LoVo (cell line): ENCODE results near the gene FAM131A.
"Not testable (repeated sequence)": the region's sequence is repeated elsewhere in the genome, so short reads cannot be mapped to it uniquely, and the experiment has no call there.

Source experiments
- DNase-seq: peaks from one replicate; pipeline ENCODE4 v3.0.0-alpha.2; 2016; ENCODE audit warnings: low spot score

Gene FAM131A

DNA sequence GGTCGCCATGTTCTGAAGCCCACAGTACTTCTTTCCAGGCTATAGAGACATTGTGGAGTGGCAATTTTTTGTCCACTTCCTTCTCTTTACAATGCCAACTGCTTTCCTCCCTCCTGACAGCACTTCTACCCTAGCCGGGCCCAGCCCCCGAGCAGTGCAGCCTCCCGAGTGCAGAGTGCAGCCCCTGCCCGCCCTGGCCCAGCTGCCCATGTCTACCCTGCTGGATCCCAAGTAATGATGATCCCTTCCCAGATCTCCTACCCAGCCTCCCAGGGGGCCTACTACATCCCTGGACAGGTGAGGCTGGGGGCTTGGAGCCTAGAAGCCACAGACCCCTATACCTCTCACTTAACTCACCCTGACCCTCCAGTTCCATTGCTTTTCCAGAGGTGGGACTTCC lies 20.2 kb upstream of the FAM131A start:
- no peak for DNase-seq

DNA sequence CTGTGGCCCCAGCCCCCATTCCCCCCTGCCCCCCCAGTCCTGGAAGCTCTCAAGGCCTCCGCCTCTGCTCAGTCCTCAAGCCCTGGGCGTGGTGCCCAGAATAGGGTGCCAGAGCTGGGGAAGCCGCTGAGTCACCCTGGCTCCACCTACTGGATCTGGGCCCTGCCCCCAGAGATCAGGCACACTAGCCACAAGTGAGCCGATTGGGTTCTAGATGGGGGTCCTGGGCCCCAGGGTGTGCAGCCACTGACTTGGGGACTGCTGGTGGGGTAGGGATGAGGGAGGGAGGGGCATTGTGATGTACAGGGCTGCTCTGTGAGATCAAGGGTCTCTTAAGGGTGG lies 17.3 kb upstream of the FAM131A start:
- peak; percentile 80 for DNase-seq

DNA sequence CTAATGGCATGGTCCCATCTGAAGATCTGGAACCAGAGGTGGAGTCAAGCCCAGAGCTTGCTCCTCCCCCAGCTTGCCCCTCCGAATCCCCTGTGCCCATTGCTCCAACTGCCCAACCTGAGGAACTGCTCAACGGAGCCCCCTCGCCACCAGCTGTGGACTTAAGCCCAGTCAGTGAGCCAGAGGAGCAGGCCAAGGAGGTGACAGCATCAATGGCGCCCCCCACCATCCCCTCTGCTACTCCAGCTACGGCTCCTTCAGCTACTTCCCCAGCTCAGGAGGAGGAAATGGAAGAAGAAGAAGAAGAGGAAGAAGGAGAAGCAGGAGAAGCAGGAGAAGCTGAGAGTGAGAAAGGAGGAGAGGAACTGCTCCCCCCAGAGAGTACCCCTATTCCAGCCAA lies 15.7 kb upstream of the FAM131A start:
- DNase-seq, result no peak

DNA sequence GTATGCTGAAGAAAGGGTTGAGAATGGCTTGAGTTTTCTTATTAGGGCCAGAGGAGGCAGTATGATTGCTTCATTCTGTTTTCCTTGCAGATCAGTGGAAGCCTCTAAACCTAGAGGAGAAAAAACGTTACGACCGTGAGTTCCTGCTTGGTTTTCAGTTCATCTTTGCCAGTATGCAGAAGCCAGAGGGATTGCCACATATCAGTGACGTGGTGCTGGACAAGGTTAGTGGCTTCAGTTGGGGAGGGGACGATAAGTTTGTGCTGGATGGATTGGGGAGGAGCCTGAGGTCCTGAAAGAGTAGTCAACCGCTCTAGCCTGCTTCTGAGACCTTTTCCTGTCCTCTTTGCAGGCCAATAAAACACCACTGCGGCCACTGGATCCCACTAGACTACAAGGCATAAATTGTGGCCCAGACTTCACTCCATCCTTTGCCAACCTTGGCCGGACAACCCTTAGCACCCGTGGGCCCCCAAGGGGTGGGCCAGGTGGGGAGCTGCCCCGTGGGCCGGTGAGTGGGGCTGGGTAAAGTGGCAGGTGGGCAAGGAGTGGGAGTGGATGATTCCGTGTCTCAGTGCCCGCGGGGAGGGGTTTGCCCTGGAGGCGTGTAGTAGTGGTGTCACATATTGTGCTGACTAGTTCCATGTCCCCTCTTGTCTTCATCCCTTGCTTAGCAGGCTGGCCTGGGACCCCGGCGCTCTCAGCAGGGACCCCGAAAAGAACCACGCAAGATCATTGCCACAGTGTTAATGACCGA lies 14.5 kb upstream of the FAM131A start:
- DNase-seq, result no peak

DNA sequence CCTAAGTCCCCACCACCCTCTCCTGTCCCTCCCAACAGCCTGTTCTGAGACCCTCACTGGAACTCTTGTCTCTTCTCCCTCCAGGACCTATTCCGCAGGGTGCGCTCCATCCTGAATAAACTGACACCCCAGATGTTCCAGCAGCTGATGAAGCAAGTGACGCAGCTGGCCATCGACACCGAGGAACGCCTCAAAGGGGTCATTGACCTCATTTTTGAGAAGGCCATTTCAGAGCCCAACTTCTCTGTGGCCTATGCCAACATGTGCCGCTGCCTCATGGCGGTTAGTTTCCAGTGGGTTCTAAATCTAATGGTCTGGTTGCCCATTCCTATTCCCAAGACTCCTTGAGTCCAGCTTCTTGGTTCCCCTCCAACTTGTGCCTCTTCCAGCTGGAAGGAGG lies 13.7 kb upstream of the FAM131A start:
- no peak for DNase-seq

DNA sequence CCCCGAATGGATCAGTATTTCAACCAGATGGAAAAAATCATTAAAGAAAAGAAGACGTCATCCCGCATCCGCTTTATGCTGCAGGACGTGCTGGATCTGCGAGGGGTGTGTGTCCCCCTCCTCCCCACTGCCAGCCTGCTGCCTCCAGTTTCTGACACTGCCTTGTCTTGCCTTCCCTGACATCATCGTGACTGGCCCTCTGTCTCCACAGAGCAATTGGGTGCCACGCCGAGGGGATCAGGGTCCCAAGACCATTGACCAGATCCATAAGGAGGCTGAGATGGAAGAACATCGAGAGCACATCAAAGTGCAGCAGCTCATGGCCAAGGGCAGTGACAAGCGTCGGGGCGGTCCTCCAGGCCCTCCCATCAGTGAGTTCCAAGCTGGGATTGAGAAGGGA lies 12.1 kb upstream of the FAM131A start:
- DNase-seq, result no peak

DNA sequence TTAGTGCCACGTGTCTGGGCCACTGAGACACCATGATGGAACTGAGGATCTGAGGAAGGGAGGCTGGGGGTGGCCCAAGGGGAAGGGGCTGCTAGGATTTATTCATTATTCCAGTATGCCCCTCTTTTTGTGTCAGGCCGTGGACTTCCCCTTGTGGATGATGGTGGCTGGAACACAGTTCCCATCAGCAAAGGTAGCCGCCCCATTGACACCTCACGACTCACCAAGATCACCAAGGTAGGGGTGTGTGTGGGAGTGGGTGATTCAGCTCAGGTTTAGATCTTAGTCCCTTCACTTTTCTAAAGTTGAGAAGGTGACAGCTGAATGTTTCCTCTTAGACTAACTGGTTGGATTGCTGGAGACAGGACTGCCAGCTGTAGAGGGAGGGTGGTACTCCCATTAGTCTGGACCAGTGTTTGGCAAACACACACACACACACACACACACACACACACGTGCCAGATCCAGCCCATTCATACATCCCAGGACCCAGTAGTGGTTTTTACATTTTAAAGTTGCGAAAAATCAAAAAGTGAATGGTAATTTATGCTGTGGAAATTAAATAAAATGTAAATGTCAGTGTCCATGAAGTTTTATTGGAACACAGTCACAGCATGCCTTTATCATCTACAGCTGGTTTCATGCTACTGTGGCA lies 11.6 kb upstream of the FAM131A start:
- DNase-seq, result no peak

DNA sequence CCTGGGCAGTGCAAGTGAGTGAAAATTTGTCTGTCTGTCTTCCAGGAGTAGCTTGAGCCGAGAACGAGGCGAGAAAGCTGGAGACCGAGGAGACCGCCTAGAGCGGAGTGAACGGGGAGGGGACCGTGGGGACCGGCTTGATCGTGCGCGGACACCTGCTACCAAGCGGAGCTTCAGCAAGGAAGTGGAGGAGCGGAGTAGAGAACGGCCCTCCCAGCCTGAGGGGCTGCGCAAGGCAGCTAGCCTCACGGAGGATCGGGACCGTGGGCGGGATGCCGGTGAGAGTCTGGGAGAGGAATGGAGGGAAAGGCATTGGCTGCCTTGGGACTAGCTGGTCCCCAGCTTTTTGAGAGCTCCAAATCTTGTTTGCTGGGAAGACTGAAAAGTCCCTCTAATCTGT lies 10.2 kb upstream of the FAM131A start:
- DNase-seq, result no peak

DNA sequence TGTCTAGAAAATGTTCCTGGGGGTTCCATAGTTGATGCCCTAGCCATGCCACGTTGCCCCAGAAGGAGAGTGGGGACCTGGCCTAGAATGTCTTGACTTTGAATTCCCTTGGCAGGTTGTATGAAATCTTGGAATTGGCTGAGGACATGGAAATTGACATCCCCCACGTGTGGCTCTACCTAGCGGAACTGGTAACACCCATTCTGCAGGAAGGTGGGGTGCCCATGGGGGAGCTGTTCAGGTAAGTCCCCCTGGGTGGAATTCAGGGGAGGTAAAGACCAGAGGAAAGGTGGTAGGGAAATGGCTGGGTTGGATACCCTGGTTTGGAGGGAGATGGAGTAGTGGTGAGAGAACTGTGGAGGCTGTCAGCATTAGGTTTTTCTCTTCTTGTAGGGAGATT lies 8.9 kb upstream of the FAM131A start:
- DNase-seq, result no peak

DNA sequence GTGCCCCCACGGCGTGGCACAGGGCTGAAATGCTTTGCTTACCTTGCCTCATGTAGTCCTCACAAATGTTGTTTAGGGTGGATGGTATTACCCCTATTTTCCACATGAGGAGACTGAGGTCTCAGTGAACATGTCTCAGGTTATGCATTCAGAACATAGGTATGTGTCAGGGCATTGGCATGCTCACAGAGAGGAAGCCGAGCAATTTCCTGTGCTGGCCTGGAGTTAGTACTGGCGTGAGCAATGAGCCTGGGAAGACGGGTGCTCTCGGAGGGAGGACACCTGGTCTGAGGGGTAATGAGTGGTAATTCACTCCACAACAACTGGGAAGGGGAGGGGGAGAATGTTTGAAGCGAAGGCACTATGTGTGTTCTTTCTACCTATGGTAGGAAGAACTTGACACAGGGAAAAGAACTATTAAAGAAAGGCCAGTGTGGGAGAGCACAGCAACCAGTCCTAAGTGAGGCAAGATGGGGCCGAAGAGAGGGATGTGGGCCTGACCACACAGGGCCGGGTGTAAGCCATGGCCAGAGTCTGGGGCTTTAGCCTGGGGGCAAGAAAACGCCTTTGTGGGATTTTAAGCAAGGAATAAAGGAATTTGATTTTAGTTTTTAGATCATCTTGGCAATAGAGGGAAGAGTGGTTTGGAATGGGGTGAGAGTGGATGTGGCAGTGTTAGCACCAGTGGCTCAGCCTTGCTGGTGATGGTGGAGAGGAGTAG lies 4.9 kb upstream of the FAM131A start:
- no peak for DNase-seq

DNA sequence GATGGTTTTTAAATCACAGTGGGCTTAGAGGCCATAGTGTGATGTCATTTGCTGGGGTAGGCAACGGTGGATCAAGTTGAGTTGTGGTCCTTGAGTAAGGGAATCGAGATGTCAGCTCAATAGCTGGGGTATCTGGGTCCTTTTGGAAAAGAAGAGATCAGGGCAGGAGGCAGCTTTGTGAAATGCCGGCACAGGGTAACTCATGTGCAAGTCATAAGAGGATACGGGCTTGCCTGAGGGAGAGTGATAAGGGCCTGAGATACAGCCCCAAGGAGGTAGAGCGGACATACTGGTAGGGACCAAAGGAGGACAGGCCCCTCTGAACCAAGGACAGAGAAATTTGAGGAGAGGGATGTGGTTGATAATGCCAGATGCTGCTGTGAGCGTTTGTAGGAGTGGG lies 4.2 kb upstream of the FAM131A start:
- no peak for DNase-seq

DNA sequence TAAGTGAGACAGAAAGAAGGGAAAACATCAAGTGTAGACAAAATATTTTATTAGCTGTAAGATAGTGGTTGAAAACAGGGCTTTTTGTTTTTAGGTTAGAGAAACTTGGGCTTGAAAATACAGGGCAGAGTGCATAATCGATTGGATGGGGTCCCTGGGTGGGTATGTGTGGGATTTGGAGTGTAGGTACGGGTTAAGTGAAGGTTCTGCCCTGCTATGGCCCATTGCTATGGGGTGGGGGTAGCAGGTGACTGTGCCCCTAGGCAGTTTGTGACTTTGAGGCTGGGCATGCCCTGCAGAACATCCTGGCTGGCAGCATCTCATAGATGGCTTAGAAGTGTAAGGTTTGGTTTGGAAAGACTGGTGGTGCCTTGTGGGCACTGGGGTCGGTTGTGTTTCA lies 3.7 kb upstream of the FAM131A start:
- no peak for DNase-seq

DNA sequence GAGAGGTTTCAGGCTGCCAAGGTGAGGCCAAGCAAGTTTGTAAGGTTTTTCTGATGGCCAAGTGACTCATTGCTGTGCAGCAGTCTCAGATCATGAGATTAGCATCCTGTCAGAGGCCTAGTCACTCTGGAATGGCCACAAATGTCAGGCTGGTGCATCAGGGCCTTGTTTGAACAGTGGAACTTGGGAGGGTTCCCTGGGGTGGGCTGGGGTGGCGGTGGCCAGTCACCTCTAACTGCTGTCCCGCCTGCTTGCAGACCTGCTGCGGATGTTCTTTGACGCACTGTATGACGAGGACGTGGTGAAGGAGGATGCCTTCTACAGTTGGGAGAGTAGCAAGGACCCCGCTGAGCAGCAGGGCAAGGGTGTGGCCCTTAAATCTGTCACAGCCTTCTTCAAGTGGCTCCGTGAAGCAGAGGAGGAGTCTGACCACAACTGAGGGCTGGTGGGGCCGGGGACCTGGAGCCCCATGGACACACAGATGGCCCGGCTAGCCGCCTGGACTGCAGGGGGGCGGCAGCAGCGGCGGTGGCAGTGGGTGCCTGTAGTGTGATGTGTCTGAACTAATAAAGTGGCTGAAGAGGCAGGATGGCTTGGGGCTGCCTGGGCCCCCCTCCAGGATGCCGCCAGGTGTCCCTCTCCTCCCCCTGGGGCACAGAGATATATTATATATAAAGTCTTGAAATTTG lies 2.8 kb upstream of the FAM131A start:
- DNase-seq, result no peak

DNA sequence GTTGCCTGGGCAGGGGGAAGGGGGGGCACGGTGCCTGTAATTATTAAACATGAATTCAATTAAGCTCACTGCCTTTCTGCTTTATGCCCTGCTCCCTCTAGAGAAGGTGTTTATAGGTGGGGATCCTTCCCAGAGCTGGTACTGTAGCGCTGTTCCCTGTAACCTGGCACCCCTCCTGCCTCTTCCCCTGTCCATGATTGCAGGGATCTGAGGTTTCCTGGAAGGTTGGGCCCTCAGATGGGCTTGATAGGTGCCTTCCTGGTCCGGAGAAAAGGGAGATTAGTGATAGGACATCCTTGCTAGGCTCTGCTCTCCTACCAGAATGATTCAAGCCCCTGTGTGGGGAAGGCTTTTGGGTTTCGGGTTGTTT lies 2.1 kb upstream of the FAM131A start:
- no peak for DNase-seq

DNA sequence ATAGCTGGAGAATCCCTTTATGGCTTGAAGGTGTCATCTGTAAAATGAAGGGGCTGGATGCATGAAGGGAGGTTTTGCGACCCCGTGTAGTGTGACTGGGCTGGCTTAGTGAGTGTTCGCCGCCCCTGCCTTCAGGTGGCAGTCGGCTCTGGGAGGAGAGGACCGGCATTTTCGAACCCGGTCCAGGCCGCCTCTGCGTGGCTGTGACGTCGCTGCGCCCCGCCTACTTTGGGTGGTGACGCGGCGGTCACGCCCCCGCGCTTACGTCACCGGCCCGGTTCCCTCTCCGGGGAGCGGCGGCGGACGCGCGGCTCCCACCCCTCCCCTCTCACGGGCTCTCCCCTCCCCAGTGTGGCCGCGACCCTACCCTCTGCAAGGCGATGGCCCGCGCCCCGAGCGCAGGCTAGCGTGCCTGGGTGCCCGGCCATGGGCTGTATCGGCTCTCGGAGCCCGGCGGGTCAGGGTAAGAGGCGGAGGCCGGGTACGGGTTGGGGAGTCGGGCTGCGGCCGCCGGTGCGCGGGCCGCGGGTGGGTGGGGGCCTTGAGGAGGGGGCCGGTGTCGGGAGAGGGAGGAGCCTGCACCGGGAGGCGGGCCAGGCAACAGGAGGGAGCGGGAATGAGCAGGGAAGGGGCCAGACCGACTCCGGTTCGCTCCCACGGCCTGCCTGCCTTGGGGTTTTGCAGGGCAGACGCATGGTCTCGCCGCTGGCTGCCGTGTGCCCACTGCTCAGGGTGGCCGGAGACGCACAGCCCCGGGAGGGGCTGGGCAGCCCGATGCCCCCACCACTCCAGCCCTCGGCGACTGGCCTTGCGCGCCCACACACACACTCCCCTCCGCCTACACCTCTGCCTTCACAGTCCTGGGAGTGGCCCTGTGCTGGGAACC lies 1.5 kb upstream of the FAM131A start:
- peak; percentile 73 for DNase-seq

DNA sequence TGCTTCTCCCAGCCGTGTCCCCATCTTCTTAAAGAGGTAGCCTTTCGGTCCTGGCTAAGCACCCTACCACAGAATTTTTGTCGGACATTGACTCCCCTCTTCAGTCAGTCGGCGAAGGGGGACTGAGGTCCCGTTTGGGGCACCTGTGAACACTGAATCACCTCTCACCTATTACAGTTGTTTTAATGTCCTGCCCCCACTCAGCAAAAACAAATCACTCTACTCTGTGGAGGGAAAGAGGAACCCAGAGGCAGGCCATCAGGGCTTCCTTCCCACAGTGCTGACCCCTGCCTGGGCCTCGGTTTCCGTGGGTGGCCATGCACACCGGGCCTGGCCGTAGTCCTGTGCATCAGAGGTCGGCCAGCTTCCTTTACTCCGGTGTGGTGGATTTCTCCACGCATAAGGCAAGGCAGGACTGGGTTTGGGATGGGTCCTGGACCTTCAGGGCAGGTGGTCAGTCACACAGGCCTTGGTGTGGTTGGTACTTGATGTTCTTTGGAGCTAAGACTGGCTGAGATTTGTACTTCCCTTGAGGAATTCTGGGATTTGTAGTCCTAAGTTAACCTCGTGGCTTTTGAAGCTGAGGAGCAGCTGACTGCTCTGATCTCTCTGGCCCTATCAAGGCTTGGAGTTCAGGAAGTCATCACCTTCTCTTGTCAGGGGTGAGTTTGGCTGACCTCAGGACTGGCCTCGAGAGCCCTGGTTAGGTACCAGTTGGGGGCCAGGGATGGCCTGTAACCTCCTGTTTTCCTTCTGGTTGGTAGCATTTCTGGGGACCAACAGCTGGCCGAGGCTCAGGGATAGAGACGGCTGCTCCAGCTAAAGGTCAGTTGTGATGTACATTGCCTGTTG lies 627 bp upstream of the FAM131A start:
- no peak for DNase-seq

DNA sequence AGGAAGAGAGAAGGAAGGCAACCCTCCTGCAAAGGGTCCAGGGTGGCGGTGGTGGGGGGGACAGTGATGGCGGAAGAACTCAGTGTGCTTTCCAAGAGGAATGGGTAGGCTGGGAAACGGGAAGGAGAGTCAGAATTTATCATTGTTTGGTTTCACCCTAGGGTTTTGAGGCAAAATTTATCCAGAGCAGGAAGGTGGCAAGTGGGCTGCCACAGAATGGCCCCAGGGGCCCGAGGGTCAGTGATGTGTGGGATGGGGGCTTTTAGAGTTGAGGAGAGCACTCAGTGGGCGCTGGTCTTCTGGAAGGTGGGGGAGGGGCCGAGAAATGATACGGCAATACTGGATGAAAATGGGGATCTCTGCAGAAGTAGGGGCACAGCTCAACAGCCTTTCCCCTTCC lies 581 bp downstream of the FAM131A start:
- no peak for DNase-seq

DNA sequence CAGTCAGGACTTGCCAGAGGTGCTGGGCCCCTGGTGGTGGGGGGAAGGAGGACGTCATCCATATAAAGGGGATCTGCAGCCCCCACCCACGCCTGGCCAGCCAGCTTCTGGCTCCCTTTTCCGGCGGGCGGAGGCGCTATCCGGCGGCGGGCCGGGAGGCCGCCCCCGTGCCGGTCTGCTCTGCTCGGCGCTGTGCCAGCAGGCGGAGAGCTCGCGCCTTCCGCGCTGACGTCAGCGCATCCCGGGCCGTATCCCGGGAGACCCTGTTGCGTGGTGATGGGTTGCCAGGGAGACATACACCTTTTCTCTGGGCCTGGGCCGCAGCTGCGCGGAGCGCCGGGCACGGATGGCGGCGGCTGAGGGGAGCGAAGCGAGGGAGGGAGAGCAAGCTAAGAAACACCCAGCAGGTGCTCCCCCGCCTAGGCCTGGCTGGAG lies 1.1 kb downstream of the FAM131A start:
- DNase-seq, result no peak

DNA sequence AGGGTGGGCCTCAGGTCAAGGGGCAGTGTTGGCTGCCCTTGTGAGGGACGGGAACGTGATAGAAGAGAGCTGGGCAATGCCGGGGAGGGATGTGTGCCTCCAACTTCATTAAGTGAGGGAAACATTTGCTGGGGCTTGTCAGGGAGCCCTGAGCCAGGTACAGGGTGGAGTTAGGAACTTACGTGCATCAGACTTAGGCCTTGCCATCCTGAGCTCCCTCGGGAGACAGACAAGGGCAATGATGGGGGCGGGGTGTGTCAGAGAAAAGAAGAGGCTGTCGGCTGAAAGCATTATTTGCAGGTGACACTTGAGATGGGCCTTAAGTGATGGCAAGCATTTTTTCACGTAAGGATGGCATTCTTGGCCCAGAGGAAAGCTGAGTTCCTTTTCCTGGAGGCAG lies 1.6 kb downstream of the FAM131A start:
- DNase-seq, result no peak

DNA sequence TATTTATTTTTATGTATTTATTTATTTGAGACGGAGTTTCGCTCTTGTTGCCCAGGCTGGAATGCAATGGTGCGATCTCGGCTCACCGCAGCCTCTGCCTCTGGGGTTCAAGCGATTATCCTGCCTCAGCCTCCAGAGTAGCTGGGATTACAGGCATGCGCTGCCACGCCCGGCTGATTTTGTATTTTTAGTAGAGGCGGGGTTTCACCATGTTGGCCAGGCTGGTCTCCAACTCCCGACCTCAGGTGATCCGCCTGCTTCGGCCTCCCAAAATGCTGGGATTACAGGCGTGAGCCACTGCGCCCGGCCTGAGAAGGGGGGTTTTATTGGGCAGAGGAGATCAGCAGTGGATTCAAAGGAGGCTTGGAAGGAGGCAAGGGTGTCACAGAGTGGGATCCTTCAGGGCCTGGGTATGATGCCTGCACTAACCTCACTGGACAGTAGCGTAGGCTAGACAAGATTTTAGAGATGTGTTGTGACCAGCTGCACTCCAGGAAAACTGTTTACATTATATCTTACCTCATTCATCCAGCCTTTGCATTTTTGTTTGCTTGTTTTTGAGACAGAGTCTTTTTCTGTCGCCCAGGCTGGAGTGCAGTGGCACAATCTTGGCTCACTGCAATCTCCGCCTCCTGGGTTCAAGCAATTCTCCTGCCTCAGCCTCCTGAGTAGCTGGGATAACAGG lies 2.2 kb downstream of the FAM131A start:
- DNase-seq, result not testable (repeated sequence)
